ENCODE results near the gene ARPC1A. TPM values are rescaled to one million over a fixed set of nuclear protein-coding genes. Genes with fewer than 3 reads are reported as not detected.

ARPC1A gene
- total and polyA plus RNA-seq, 2 of the 8 experiments (the other 6 are each of a cell fraction or from before 2014, with no cell fraction given), result 123 to 155 TPM

GRCh38 chr7:99394188-99394502 lies 68.4 kb downstream of the ARPC1A start:
- WGBS, 2 experiments (ENCODE audit: extremely low coverage in 1 of 2, insufficient coverage in 1 of 2, insufficient read length in 1 of 2, insufficient replicate concordance in 2 of 2, low coverage in 1 of 2, low lambda C conversion rate in 2 of 2, missing lambda C conversion rate in 1 of 2), result 90% methylated on average over 4 of the region's 4 CpGs; no CpG with 5 or more reads in 1 of the 2 experiments
- H2BK20ac ChIP-seq (ENCODE audit: low read length), result no peak overlapping the region
- H3K14ac ChIP-seq (ENCODE audit: insufficient read length), result no peak overlapping the region
- no peak overlapping the region for H4K8ac ChIP-seq (ENCODE audit: extremely low read depth, insufficient read depth, low read length)
- TF ChIP-seq SP4 (IDR thresholded peaks at IDR 0.05; ENCODE audit: low read length), result no peak
- peak in 1 of 2 experiments; percentile 47; a peak in 1 of 3 replicates for TF ChIP-seq POLR2A (IDR thresholded peaks at IDR 0.05; ENCODE audit: control extremely low read depth in 1 of 2, low read depth in 2 of 2, low read length in 2 of 2)
- FAIRE-seq (no peak), DNase-seq (ENCODE audit: low read depth in 1 of 2, low spot score in 2 of 2) (no peak)
- H4K20me1 ChIP-seq (replicated peaks in 1 of 2; ENCODE audit: control insufficient read depth in 1 of 2, insufficient read depth in 2 of 2, low read length in 2 of 2), result peaks cover 10 to 18% of the 10 kb centered on the region in 2 experiments
- no peaks in the 10 kb centered on the region for H3K79me2 ChIP-seq (ENCODE audit: control insufficient read depth in 1 of 2, insufficient read depth in 2 of 2, low read length in 2 of 2)
- H3K4me3 ChIP-seq (ENCODE audit: extremely low read depth in 1 of 4, insufficient read depth in 2 of 4, low read depth in 3 of 4, low read length in 4 of 4), result peak overlapping the region in 1 of 4 experiments; percentile 70; a peak in 1 of 8 replicates
- no peak overlapping the region for H4K5ac ChIP-seq (ENCODE audit: insufficient read length, low read depth, low read length)
- H3K4me2 ChIP-seq (ENCODE audit: insufficient read depth in 1 of 2, low read depth in 2 of 2, low read length in 2 of 2), result peak overlapping the region in 1 of 2 experiments; percentile 55; a peak in 1 of 4 replicates
- no peak overlapping the region for H2AFZ ChIP-seq (ENCODE audit: low read length)
- POLR2A ChIA-PET (ENCODE audit: partially characterized antibody), result interaction anchor here (0.8 to 7.9 kb wide), 18 partner anchors 11 to 65 kb away, joined by 3 to 150 read pairs (median 4); partner anchors contain the start of genes ARPC1B, BUD31, CPSF4 and PDAP1
- H4K91ac ChIP-seq (replicated peaks; ENCODE audit: insufficient read length, low read length), result no peak overlapping the region
- CTCF ChIA-PET (ENCODE audit: partially characterized antibody), result interaction anchor here (1.1 to 7.1 kb wide), 8 partner anchors 15 to 89 kb away, joined by 3 to 40 read pairs (median 5); no protein-coding TSS in a partner anchor
- H3K4me1 ChIP-seq (replicated peaks in 1 of 4; ENCODE audit: control insufficient read depth in 3 of 4, insufficient read depth in 4 of 4, low read length in 3 of 4), result peaks cover 2 to 12% (median 5%) of the 10 kb centered on the region in 4 experiments; a peak in 6 of 7 replicates
- H3K79me1 ChIP-seq (ENCODE audit: low read depth, low read length), result no peaks in the 10 kb centered on the region
- H3K23ac ChIP-seq (ENCODE audit: insufficient read length), result no peak overlapping the region
- no peak overlapping the region for H3K27ac ChIP-seq (ENCODE audit: low read depth, low read length)
- H3K9ac ChIP-seq (replicated peaks in 1 of 4; ENCODE audit: extremely low read depth in 1 of 4, low read depth in 3 of 4, low read length in 3 of 4), result no peak overlapping the region
- H3K23me2 ChIP-seq (ENCODE audit: low read depth, low read length), result peaks cover 4% of the 10 kb centered on the region; the same call in 1 of the 2 replicates
- H3K36me3 ChIP-seq (ENCODE audit: control insufficient read depth in 2 of 4, insufficient read depth in 4 of 4, low read length in 3 of 4), result peaks cover 12 to 63% (median 31%) of the 10 kb centered on the region in 4 experiments
- H2AK5ac ChIP-seq (ENCODE audit: low read depth, low read length), result no peak overlapping the region
- H2BK15ac ChIP-seq (ENCODE audit: low read length), result no peak overlapping the region
- no peaks in the 10 kb centered on the region for H3K27me3 ChIP-seq (replicated peaks in 1 of 4; ENCODE audit: control insufficient read depth in 3 of 4, extremely low read depth in 1 of 4, insufficient read depth in 3 of 4, low read length in 3 of 4)
- no peak overlapping the region for H3K56ac ChIP-seq (replicated peaks; ENCODE audit: insufficient read length, low read depth, low read length)
- peak overlapping the region; percentile 44 for H3K4ac ChIP-seq (replicated peaks; ENCODE audit: insufficient read length, low read depth, low read length)
- H3K9me3 ChIP-seq (ENCODE audit: insufficient read depth in 2 of 2, low read depth in 1 of 2, low read length in 1 of 2), result no peaks in the 10 kb centered on the region
- H2BK12ac ChIP-seq (ENCODE audit: low read depth, low read length), result no peak overlapping the region
- H2BK5ac ChIP-seq (ENCODE audit: low read depth, low read length), result no peak overlapping the region
- no peak overlapping the region for H3K18ac ChIP-seq (ENCODE audit: extremely low read depth, low read length)
- H2BK120ac ChIP-seq (replicated peaks; ENCODE audit: low read depth, low read length), result no peak overlapping the region
